NCI-H1048 (cell line): ENCODE measurements around the gene ADGRV1.
"Not testable (repeated sequence)": the region's sequence is repeated elsewhere in the genome, so short reads cannot be mapped to it uniquely, and the experiment has no call there.

Experiments
- DNase-seq: peaks from one replicate; lab custom pipeline; 2025; lab: John Stamatoyannopoulos, UW

ADGRV1 gene

DNA sequence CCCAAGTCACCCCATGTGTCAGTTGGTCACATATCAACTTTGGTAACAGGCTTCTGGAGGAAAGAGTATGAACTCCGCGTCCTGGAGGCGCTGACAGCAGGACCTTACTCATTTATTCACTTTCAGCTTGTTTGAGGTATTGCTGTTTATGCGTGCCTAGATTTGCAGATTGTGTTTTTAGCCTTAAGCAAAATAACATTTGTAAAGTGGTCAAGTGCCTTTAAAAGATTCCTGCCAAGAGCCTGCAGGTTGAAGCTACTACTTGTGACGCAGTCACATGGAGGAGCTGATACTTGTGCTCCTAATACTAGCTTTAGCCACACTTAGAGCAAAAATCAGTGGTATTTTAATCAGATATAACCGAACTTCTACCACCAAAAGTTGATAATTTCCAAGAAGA, 351.3 kb downstream of the ADGRV1 start:
- no peak for DNase-seq

DNA sequence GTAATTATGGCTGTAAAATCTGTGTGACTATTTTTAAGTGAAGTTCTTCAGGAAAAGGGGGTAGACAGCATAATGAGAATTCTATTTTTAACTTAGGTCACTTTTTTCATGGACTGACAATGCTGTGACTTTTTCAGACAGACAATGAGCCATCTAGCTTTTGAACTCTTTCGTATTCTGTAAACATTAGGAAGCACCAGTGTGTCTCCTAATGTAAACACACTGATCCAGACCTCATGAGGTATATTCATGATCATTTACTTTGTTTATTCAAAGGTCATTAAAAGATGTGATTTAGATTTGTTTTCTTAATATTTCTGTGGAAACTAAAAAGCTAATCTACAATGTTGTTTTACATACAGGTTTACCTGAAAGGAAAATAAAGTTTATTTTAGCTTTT, 352.6 kb downstream of the ADGRV1 start:
- DNase-seq: no peak

DNA sequence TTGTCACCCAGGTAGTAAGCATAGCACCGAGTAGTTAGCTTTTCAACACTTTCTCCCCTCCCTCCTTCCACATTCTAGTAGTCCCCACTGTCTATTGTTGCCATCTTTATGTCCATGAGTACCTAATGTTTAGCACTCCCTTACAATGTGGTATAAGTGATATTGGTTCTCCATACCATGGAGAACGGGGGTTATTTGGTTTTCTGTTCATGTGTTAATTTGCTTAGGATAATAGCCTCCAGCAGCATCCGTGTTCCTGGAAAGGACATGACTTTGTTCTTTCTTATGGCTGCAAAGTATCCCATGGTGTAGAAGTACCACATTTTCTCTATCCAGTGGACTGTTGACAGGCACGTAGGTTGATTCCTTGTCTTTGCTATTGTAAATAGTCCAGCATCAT, 353.9 kb downstream of the ADGRV1 start:
- no peak for DNase-seq

DNA sequence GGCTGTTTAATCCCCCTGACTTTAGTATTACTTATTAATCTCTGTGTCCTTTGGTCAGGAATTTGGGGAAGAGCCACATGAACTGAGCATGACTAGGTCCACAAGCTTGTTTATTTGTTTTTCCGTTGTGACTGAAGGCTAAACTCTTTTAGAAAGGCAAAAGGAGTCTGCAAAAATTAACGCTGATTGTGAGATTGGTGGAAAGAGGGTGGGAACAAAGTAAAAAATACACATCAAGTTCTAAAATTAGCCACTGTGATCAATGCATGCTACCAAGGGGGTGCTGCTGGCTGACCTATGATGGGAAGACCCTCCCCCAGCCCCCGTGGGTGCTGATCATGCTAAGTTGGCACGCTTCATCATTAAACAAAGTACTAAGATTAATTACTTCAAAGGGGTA, 356.8 kb downstream of the ADGRV1 start:
- DNase-seq: no peak

DNA sequence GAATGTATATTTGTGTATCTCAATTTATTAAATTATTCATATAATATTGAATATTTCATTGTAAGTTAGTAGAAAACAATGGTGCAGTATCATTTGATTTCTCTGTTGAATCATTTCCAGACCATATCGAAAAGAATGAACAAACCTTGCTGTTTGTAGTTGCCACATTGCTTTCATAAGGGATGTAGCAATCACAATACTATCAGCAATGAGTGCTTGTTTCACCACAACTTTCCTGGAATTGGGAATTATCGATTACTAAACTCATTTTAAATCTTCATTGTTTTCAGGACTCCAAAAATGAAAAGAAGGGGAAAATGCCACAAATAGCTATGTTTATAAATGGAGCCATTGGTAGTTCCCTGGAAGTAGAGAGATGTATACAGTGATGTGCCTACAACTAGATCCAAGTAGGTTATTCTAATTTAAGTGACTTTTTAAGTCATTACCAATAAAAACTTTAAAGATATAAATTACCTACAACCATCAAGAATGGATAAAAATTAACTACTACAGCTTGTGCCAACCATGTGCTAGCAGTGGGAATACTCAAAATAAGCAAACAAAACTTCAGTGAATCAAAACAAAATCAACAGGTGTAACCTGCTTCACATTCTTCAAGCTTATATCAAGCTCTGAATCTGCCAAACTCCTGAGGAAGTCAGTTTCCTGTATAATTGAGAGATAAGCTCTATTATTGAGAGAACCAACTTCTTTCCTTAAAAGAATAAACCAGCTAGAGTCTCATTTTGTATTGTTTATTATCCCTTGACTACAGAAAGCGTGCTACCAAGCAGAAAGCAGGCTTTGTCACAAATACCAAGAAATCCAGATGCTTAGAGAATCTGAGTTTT, 358.6 kb downstream of the ADGRV1 start:
- DNase-seq: no peak

DNA sequence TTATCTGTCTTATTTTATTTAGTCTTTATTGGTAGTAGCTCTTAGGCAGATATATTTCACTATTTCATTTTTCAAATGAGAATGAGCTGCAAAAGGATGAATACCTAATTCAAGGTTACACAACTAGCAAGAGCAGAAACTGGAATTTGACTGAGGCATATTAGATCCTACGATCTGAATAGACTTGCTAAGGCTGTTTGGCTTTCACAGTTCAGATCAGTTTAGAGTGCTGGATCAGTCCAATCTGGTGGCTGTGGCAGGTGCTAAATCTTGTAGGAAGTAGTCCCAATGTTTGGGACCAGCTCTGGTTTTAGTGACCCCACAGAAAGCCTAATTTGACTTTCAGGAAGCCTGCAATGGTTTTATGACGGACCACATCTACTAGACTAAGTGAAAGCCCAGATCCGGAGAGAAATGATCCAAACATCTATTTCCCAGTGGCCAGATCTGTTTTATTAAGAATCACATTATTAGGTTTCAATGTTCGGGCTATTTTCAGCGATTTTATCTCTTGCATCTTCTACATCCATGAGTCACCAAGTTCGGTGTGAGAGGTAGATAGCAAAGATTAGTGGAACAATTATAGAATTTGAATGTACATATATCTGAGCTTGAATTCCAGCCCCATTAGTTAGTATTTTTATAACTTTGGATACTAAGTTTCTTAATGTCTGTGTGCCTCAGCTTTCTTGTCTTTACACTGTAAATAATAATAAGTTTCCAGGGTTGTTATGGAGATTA, 359.5 kb downstream of the ADGRV1 start:
- no peak for DNase-seq

DNA sequence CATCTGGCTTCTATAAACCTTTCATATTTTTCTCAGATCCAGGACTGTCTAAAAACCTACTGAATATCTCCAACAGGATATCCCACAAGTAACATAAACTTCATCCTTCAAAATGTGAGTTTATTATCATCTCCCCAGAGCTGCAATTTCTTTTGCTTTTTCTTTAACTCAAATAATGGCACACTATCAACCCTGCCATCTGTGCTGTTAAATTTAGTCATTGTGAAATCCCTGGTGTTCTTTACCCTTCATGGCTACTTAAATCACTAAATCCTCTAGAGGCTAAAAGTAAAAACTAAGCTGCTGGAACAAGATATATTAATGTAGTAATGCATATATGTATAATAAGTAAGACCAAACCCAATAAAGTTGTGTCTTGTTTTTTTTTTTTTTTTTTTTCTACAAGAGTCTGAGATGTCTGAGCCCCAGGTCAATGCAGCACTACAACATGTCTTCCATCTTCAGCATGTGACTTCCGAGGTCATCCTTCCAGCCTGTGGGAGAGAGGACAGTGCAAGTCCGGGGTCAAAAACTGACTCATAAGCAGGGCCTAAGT, 362.9 kb downstream of the ADGRV1 start:
- DNase-seq: no peak

DNA sequence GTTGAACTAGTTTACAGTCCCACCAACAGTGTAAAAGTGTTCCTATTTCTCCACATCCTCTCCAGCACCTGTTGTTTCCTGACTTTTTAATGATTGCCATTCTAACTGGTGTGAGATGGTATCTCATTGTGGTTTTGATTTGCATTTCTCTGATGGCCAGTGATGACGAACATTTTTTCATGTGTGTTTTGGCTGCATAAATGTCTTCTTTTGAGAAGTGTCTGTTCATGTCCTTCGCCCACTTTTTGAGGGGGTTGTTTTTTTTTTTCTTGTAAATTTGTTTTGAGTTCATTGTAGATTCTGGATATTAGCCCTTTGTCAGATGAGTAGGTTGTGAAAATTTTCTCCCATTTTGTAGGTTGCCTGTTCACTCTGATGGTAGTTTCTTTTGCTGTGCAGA, 365.6 kb downstream of the ADGRV1 start:
- not testable (repeated sequence) for DNase-seq

DNA sequence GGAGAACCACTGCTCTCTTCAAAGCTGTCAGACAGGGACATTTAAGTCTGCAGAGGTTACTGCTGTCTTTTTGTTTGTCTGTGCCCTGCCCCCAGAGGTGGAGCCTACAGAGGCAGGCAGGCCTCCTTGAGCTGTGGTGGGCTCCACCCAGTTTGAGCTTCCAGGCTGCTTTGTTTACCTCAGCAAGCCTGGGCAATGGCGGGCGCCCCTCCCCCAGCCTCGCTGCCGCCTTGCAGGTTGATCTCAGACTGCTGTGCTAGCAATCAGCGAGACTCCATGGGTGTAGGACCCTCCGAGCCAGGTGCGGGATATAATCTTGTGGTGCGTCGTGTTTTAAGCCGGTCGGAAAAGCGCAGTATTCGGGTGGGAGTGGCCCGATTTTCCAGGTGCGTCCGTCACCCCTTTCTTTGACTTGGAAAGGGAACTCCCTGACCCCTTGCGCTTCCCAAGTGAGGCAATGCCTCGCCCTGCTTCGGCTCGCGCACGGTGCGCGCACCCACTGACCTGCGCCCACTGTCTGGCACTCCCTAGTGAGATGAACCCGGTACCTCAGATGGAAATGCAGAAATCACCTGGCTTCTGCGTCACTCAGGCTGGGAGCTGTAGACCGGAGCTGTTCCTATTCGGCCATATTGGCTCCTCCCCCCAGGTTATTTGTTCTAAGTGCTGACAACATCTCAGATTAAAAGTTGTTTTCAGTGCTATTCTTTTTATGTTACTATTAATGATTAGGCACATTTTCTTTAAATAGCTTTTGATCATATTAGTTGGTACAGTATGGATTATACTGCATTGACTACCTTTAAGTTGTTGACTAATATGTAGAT, 370.6 kb downstream of the ADGRV1 start:
- DNase-seq: not testable (repeated sequence)

DNA sequence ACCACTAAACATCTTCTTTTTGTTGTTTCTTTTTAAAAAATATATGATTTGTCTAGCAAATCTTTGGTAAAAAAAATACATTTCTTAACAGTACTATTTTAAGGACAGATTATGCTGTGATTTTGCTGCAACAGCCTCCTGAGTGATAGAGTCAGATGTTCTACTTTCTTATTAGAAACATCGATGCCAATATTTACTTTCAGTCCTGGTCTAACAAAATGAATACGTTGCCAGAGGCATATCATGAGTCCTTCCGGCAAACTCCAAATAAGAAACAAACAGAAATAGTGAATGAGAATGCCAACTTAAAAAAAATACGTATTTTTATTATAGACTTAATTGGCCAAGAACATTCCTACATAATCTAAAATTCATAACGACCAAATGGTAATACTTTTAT, 371.5 kb downstream of the ADGRV1 start:
- DNase-seq: no peak

DNA sequence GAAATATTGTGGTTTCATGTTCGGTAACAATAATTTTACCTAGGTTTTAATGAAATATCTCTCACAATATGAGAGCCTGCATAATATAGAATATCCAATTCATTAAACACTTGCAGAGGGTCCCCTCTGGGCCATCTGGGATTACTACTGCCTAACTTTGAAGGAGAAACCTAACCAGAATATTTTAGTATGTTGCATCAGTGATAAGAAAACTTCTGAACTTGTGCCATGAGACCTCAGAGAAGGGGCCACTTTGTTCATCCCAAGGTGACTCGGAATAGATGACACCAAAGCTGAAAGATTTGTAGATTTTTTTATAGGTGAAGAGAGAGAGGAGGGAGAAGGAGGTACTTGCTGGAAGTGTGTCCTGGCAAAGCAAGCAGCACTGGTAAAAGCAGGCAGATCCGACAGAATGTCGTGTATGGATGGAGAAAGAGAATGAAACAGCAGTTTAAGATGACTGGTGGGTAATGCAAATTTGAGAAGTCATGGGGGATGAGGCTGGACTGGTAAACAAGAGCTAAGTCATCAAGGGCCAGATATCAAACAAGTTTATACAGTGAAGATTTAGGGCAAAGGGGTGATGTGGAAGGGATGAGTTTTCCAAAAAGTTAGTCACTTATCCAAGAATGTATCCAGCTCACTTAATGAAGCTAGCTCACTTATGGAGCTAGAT, 372.3 kb downstream of the ADGRV1 start:
- no peak for DNase-seq

DNA sequence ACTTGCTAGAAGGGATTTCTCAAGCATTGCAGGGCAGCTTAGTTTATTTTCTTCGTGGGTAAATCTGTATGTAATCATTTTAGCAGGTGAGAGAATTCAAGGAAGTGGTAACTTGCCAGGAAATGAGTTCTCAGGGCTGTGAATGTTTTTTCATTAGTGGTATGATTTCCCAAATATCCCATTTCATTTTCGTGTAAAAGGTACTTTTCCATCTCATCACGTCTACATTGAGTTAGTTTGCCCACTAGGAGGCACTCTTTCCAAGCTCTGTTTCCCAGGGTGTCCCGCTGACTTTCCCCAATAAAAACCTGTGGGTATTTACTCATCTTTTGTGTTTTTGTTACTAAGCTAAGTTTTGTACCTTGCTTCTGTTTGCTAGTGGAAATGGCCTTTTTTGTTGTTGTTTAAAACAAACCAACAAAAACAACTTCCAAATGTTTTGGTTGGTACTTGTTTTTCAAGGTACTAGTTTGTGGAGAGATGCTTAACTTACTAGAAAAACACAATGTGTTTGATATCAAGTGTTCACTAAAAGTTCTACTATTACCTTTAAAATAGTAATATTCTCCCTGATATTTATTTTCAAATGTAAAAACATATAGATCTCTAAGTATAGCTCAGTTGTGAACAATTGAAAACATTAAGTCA, 373.6 kb downstream of the ADGRV1 start:
- peak; percentile 6 for DNase-seq

DNA sequence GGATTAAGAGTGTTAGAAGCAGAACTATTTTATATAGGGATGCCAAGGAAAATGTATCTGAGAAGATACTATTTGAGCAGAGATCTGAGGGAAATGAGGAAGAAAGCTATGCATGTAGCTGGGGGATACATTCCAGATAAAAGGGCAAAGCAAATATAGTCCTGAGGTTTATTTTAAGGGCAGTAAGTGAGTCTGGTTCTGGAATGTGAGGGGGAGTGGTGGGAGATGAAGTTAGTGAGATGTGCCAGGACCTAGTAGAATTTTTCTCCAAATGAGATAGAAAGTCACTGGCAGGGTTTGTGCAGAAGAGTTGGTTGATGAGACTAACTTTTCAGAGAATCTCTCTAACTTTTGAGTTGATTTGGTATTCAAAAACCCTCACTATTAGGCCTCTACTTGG, 374.7 kb downstream of the ADGRV1 start:
- DNase-seq: no peak

DNA sequence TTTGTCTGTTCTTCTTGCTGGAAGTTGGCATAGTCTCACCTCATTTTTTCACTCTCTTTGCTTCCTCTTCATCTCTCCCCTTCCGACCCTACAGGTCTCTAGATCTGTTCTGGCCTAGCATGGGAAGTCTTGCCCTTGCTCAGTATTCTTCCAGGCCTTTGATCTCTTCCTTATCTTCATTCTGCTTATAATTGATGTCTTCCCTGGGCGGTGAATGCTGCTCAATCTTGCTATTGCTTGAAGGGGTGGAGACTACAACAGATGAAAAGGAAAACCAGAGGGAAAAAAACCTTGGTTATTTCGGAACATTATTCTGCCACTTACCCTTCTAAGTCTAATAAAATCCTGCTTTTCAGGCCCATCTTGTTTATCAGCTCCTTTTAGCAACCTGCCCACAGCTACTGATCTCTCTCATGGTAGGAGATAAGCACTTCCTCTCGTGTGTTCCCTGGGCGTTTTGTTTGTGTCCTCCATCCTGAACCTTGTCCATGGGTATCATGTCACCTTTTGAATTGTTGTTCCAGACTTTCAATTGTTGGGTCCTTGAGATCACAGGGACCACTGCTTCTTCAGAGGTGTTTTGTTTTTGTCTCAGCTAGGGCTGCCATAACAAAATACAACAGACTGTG, 375.6 kb downstream of the ADGRV1 start:
- no peak for DNase-seq

DNA sequence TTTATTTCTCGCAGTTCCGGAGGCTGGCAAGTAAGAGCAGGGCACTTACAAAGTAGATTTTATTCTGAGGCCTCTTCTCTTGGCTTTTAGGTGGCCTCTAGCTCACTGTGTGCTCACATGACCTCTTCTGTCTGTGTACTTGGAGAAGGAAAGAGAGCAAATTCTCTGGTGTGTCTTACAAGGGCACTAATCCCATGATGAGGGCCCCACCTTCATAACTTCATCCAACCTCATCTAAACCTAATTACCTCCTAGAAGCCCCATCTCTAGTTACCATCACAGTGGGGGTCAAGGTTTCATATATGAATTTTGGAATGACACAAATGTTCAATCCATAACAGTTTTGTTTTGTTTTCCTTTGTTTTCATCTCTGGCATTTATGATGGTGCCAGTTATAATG, 376.1 kb downstream of the ADGRV1 start:
- no peak for DNase-seq

DNA sequence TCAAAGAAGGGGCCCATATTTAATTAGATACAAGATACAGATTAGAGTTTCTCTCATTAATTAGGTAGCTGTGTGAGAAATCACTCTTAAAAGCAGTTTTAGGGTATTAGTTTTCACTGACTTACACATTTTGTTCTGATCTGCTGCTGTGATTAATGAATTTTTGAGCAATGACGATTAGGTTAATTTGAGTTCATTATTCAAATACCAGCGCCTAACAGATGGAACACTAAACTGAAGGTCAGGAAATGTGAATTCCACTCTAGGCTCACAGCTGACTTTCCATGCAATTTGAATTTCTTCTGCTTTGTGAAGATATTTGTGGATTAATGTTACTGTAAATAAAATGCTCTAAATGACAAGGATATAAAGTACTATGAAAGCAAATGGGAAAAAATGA, 380.6 kb downstream of the ADGRV1 start:
- no peak for DNase-seq

DNA sequence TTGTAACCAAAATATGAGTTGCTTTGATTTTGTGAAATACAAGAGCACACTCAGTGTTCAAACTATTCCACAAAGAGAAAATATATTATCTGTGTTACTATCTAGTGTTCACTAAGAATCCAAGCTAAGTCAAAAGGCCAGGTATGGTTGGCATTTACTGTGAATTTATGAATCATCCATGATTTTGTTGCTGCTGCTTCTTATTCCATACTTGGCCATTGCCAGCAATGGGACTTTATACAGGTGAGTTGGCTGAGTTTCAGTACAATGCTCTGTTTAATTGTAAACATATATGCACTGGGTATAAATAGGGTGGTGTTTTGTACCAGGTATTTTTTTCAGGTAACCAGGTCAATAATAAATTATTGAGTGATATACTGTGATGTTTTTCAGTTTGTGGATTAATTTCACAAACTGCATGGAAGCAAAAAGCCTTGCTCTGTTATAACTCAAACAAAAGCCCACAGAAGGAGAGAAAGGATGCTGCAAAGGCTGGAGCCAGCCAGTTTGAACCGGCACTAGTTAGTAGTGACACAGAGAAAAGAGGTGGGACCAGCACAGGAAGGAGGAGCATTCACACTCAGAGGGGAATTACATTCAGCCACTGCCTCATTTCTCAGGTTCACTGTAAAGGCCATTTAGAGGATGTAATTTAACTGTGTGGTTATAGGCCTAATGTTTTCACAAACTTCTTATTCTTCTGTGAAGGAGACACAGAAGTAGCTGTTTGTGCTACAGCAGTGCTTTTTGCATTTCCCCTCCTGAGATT, 381.8 kb downstream of the ADGRV1 start:
- DNase-seq: no peak

DNA sequence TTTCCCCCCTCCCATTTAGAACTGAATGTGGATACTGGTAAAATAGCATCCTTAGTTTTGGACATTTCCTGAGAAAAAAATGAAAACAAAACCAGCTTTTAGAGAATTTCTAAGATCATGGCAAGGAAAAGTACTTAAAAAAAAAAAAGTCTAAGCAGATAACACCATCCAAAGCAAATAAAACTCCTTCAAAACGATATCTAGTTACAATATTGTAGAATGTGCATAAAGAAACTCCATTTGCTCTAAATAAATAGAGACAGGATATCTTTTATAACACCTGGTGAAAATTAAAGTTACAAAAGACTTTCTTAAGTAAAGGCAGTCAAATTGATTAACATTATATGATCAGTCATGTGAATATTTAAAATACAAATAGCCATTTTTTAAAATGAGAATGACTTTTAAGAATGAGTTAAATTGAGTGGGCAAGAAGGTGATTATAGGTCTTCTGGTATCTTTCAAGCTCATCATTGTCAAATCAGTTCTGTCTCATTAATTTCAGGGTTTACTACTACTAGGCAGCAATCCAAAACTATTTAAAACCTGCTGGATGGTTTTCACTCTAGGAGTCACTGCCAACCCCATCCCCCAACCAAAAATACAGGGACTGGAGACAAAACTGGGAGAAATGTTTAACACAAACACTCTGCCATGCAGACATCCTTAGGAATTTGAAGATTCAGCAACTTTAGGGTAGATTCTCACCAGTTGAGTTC, 382.6 kb downstream of the ADGRV1 start:
- DNase-seq: no peak

DNA sequence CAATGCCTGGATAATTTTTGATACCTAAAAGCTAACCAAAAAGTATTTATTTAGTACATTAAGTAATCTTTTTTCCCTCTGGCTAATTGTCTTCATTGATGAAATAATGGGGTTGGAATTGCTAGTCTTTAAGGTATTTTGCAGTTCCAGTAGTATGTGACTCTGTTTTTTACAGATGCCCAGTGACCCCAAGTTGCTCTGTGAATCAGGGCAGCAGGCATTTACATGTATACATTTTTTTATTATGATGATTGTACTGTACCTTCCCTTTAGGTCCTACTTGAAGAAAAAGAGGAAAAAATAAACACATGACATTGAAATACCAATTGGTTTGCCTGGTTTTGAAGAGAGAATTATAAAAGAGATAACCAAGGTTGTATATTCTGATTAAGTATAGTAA, 385.5 kb downstream of the ADGRV1 start:
- no peak for DNase-seq
